Stimulated activated naive CD4-positive, alpha-beta T cell (primary cell): ENCODE data around the gene NAALADL1.
"Not testable (repeated sequence)": the region's sequence is repeated elsewhere in the genome, so short reads cannot be mapped to it uniquely, and the experiment has no call there.

Experiments used
- DNase-seq, 6 experiments: peaks; one replicate each; lab custom pipeline; 2025; lab: John Stamatoyannopoulos, UW

The NAALADL1 gene

DNA sequence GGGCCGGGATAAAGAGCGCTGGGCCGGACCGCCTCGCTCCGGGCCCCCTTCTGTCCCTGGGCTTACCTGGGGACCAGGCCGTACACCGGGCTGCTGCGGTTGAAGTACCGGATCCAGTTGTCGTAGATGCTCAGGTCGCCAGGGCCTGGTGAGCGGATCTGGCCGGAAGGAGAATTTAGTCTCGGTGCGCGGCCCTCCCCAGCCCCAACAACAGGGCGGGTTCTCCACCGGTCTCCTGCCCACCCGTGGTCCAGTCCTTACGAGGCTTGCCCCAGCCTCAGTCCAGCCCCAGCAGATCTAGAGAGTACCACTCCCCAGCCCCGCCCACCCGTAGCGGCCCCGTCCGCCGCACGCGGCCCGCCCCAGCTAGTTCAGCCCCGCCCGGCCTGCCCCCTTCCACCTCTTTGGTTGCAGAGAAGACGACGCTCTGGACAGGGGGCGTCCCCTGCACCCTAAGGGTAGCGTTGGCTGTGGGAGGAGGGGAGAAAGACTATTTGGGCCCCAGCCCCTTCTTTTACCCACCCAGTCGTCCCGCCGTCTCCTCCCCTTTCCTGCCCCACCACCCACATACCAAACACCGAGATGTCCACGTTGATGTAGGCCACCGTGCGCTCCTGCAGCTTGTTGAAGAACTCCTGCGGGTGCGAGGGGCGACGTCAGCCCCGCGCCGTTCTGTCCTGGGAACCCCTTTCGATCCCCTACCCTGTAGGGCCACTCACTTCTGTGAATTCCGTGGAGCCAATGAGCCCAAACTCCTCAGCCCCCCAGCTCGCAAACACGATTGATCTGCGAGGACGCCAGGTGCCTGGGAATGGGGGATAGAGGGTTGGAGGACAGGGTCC lies 10.6 kb downstream of the NAALADL1 start:
- DNase-seq, result peak in 5 of 6 experiments; percentile 11 to 23 (median 15)

DNA sequence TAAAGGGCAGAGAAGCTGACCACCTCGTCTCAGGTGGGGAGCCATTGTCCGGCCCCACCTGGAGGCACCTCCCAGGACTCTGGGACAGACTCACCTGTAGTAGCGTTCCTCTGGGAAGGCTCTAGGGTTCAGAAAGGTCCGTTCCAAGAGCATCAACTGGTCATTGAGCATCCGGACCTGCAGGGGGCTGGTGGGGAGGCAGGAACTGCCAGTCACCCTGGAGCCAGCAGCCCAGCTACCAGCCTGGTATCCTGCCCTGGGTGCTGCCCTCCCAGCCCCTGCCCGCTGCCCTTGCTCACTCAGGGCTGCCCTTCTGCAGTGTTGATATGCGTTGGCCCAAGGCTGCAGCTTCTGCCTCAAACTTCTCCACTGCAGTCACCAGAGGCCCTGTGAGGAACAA lies 12.6 kb downstream of the NAALADL1 start:
- no peak for DNase-seq

DNA sequence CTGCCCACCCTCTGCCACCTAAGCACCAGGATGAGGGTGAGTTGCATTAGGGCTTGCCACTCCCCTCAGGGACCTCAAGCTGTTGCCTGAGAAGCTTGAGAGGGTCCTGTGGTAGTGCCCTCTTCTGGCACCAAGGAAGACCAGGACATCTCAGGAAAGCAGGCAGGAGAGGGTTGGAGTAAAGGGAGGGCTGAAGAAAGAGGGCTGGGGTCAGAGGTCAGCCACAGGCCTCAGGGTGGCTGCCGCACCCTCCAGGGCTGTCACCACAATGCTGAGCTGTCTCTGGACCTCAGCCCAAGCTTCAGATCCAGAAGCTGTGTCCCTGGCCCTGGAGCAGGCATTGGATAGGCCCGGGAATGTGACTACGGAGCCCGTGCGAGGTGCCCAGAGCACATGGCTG lies 13.3 kb downstream of the NAALADL1 start:
- DNase-seq, result no peak

DNA sequence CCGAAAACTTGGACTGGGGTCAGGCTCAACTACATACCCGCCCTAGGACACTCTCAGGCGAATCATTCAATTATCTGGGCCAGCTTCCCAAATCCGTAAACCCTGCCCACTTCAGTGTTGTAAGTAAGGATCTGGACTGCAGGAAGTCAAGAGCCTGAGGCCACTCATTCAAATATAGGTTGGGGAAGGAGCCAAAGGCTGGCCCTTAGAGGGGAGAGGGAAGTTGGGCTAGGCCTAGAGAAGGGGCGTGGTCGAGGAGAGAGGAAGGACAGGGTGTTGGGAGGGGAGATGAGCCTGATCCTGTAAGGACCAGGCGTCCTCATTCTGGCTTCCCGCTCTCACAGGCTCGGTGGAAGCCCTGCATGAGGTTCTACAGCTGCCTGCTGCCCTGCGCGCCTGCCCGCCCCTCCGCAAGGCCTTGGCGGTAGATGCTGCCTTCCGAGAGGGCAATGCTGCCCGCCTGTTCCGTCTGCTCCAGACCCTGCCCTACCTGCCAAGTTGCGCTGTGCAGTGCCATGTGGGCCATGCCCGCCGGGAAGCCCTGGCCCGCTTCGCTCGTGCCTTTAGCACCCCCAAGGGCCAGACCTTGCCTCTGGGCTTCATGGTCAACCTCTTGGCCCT lies 14.4 kb downstream of the NAALADL1 start:
- no peak for DNase-seq

DNA sequence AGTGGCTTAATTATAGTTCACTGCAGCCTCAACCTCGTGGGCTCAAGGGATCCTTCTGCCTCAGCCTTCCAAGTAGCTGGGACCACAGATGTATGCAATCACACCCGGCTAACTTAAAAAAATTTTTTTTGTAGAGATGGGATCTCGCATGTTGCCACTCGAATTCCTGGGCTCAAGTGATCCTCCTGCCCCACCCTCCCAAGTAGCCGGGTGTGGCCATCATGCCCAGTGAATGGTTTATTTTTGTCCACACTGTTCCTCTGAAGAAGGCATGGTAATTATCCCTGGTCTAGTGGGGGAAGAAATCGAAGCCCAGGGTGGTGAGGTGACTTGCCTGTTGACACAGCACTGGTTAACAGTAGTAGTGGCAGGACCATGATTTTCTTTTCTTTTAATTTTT lies 15.5 kb downstream of the NAALADL1 start:
- DNase-seq, result no peak

DNA sequence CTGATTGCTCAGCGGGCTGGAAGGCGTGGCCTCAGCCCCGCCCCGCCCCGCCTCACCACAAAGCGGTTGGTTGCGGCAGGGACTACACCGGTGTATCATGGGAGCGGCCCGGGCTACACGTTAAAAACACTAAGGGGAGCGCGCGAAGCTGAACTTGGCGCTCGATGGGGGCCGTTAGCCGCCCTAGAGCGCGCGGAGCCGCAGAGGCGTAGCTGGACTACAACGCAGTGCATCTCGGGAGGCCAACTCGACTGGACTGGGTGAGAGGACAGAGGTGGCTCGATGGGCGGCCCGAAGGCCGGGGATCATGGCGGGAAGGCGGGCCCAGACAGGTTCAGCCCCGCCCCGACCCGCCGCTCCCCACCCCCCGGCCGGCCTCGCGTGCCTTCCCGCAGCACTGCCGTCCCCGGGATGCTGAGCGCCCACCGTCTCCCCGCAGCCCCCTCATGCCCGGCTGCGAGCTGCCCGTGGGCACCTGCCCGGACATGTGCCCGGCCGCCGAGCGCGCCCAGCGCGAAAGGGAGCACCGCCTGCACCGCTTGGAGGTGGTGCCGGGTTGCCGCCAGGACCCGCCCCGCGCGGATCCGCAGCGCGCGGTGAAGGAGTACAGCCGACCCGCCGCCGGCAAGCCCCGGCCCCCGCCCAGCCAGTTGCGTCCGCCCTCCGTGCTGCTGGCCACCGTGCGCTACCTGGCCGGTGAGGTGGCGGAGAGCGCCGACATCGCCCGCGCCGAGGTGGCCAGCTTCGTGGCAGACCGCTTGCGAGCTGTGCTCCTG lies 17.3 kb downstream of the NAALADL1 start, which contains the start of gene SAC3D1:
SAC3D1 (plus strand) TSS at position 364 of the 776 bp plus-strand sequence; CDS start at position 447, 83 bp downstream.
- peak; percentile 80 to 95 (median 90) for DNase-seq

DNA sequence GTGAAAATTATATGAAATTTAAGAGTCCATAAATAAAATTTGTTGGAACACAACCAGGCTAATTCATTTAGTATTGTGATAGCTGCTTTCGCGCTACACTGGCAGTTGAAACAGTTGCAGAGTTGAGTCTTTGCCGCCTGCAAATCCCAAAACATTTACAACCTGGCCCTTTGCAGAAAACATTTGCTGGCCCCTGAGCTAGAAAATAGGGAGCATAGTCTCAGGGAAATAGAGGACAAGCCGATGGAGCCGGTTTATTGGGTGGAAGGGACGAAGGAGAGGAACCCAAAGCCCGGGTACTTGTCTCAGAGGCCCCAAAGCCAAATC lies 17.9 kb downstream of the NAALADL1 start:
- DNase-seq, result no peak

DNA sequence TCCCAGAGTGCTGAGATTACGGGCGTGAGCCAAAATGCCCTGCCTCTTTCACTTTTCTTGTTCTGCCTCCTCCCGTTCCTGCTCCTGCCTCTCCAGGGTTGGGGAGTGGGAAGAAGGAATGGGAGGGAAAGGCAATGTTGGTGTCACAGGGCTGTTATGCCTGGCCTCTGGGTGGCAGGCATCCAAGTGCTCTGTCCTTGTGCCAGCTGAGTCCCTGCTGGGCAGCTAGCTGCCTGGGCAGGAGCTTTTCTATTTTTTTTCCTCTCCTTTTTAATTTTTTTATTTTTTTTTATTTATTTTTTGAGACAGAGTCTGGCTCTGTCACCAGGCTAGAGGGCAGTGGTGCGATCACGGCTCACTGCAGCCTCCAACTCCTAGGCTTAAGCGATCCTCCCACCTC lies 21.4 kb downstream of the NAALADL1 start:
- DNase-seq, result no peak

DNA sequence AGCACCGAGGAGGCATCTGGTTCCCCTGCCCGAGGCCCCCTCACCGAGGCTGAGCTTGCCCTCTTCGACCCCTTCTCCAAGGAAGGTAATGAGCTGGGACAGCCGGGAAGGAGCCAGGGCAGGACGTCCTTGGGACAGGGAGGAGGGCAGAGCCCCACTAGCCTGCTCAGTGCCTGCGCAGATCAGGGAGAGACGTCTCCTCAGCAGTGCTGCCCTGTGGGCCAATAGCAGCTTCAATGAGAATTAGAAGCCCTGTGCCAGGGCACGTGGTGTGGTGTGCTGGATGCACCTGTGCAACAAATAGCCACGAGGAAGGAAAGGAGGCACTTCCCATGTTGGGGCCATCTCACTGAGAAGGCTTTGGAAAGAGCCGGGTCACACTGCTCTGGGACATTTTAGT lies 22.8 kb downstream of the NAALADL1 start:
- DNase-seq, result no peak

DNA sequence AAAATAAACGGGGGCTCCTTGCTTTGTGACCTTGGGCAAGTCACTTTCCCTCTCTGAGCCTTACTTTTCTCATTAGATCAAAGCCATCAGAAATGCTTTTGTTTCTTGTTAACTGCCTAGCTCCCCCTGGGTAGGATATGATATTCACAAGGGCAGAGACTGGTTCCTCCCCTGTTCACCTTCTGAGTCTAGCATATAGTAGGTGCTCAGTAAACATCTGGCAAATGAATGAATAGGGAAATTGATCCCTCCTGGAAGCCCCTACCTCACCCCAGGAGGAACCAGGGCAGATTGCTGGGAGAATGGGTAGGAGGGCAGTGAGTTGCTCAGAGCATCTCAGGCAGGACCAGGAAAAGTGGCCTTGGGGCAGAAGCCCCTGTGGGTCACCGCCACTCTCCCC lies 23.9 kb downstream of the NAALADL1 start:
- no peak for DNase-seq

DNA sequence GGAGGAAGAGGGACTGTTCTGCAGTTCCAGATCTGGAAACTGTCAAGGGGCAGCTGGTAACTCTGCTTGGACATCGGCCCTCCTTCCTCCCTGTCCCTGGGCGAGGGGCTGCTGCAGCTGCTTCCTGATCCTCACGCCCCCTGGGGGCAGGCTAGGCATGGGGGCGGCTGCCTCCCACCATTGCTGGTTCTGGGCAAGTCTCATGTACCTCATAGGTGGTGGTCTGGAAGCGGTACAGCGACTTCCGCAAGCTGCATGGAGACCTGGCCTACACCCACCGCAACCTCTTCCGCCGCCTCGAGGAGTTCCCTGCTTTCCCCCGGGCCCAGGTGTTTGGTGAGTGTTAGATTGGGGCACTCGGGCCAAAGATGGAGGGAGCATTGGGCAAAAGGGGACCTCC lies 26.1 kb downstream of the NAALADL1 start:
- no peak for DNase-seq

DNA sequence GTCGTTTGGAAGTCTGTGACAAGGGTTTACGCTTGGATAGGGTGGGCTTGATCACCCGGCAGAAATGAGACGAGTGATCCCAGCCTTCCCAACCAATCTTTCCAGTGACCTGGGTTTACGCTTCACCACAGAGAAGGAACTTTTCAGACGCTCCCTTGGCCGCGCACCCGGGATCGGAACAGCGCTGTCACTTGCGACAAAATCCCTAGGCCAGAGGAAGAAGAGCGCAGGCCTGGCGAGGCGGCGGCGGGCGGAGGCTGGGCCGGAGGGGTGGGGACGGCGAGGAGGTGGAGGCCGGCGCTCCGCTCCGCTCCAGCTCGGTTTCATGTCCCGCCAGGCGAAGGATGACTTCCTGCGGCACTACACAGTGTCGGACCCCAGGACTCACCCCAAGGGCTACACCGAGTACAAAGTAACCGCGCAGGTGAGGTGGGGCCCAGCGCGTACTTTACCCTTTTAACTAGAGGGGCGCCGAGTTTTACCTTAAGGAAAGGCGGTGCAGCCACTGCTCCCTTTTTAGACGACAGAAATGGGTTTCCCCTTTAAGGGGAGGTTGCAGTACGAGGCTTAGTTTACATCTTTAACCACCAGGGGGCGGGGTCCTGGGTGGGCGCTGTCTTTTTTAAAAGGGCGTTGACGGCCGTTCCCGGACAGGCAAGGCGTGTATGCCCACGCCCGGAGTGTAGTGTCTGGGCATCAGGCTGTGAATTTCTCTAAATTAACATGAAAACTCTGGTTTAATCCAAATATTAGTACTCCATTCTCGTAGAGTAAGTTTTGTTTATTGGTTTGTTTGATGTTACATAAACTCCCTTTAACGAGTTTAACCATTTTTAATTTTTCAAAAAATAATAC lies 30.9 kb downstream of the NAALADL1 start, which contains the start of gene SNX15:
SNX15 (plus strand) TSS at position 227 of the 855 bp plus-strand sequence; CDS start at position 326, 99 bp downstream.
- DNase-seq, result peak; percentile 84 to 96 (median 89)

DNA sequence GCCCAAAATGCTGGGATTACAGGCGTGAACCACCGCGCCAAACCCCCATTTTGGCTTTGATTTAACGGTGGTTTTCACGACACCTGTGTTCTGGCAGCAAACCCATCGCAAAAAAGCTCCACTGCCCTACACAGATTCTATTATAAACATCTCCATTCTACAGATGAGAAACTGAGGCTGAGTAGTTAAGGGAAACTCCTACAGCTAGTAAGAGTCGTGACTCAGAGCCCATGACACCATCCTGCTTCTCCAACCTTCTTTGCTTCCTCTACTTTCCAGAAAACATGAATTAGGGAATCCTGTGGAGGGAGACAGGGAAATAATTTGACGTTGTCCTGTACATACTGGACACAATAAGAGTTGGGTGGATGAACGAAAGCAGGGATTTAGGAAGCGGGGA lies 31.5 kb downstream of the NAALADL1 start:
- DNase-seq, result peak in 1 of 6 experiments; percentile 10

DNA sequence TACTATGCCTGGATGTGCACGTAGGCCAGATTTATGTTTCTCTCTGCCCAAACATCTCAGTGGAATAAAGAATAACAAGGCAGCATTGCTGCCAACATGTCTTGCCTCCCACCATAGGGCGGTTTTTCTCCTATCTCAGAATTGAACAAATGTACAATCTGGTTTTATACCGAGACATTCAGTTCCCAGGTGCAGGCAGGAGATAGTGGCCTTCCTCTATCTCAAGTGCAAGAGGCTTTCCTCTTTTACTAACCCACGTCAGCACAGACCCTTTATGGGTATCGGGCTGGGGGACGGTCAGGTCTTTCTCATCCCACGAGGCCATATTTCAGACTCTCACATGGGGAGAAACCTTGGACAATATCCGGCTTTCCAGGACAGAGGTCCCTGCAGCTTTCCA lies 34.9 kb downstream of the NAALADL1 start:
- DNase-seq, result not testable (repeated sequence)

DNA sequence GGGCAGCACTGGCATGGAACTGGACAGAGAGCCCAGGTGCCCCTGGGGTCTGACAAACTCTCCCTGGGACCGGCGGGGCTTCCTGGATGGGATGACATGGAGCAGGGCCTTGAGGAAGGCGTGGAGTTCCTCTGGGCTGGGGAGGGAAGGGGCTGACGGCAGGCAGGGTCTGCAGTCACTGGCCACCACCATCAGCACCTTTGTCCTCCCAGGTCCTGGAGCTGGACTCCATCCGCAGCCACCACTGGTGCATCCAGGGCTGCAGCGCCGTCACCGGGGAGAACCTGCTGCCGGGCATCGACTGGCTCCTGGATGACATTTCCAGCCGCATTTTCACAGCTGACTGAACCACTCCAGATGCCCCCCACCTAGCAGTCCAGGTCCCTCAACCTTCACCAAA lies 36.8 kb downstream of the NAALADL1 start:
- DNase-seq, result no peak

DNA sequence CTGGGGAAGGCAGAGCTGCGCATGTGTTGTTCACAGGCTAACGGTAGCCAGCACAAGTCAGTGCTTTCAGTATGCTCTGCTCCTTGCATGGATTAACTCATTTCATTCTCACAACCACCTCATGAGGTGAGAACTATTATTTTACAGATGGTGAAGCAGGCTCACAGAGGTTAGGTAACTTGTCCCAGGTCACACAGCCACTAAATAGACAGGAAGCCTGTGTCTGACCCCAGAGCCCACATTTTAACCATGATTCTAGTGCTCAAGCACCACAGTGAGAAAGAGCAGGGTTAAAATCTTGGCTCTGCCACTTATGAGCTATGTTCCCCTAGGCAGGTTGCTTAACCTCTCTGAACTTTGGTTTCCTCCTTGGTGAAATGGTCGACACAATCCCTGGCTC lies 37.4 kb downstream of the NAALADL1 start:
- no peak for DNase-seq

DNA sequence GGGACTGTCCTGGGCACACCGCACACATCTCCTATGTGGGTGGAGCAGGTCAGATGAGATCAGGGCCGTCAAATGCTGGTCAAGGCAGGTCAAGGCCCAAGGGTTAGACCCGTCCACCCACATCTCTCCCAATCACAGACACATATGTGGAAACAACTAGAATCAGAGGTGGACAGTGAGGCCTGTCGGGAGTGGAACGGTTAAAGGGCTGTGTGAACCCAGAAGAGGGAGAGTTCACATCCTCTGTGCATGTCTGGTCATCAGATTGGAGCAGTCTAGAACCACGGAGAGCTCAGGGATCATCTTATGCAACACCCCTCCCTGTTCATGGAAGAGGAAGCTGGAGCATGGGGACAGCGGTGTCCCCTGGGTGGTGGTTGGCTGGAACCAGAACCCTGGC lies 38.5 kb downstream of the NAALADL1 start:
- no peak for DNase-seq

DNA sequence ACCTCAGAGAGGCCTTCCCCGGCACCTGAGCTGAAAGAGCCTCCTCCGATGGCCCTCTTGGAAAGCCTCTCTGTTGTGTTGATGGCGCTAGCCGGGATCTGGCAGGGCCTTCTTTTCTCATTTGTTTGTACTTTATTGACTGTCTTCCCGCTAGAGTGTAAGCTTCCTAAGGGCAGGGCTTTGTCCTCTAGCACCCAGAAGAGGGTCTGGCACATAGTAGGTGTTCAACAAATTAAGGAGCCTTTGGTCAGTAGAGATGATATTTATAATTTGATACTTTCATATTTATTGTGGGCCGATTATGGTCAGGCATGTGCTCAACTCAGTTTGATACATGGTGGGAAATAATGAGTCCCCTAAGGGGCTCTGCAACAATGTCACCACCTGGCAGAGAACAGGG lies 40.4 kb downstream of the NAALADL1 start:
- DNase-seq, result no peak

DNA sequence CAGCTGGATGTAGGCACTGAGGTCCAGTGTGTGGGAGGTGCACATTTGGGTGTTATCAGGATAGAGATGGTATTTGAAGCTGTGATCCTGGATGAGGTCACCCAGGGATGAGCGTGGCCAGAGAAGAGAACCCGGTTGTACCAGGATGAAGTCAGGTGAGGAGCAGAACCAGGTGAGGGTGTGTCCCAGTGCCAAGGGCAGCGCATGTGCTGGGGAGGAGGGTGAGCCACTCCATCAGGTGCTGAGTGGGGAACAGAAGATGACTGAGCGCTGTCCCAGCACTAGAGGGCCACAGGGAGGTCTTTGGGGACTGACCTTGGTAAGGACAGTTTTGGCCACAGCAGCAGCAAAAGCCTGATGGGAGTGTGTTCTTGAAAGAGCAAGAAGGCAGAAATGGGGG lies 41.6 kb downstream of the NAALADL1 start:
- no peak for DNase-seq

DNA sequence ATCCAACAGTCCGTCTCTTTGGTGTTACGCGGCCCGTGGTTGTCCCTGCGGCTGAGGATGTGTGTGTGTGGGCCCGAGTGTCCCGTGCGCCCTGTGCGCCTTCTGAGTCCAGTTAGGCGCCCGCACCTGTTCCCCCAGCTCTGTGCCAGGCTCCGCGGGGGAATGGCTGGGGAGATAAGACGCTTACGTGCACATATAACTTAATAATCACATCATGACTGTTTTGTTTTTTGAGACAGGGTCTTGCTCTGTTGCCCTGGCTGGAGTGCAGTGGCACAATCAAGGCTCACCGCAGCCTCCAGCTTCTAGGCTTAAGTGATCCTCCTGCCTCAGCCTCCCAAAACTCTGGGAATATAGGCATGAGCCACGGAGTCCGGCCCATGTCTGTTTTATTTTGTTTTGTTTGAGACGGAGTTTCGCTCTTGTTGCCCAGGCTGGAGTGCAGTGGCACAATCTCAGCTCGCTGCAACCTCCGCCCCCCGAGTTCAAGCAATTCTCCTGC lies 43.6 kb downstream of the NAALADL1 start:
- peak in 1 of 6 experiments; percentile 3 for DNase-seq
